Measurements from ENCODE around the gene NUDT5. TPM values are rescaled to one million over a fixed set of nuclear protein-coding genes. Genes with fewer than 3 reads are reported as not detected.

NUDT5 gene
- total RNA-seq, 1 experiment from 2014 or later, result 160 TPM

DNA sequence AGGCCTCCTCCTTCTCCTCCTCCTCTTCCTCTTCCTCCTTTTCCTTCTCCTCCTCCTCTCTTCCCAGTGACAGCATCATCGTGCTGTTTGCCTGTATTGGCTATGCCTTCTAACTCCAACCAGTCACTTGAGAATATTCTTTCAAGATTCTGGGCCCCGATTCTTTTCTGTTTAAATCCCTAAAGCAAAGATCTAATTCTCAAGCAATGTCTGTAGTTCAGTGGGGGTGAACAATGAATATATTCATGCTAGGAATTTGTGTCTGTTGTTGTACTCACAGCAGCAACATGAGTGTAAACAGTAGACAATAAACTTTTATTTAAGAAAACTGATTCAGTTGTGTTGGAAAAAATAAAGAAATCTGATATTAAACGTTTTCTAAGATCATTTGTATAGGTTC is 30.7 kb downstream of the NUDT5 start:
- Mint-ChIP-seq H3K4me3 (ENCODE audit: unreplicated experiment) (no peak overlapping the region), H3K27ac (ENCODE audit: unreplicated experiment) (no peak overlapping the region), H3K36me3 (ENCODE audit: insufficient read depth, unreplicated experiment) (peaks cover 54% of the 10 kb centered on the region), H3K4me1 (ENCODE audit: low read depth, unreplicated experiment) (no peaks in the 10 kb centered on the region), H3K9me3 (ENCODE audit: unreplicated experiment) (no peaks in the 10 kb centered on the region), H3K27me3 (ENCODE audit: insufficient read depth, unreplicated experiment) (no peaks in the 10 kb centered on the region)
- no TSS peak for BruUV-seq (replicated peaks)
- H3K9me3 ChIP-seq, result no peaks in the 10 kb centered on the region
- no peak for DNase-seq
- H3K36me3 ChIP-seq (ENCODE audit: control insufficient read depth, insufficient read depth, low read length), result peaks cover 2% of the 10 kb centered on the region; the same call in 1 of the 2 replicates
- intact Hi-C loops (cut with micrococcal nuclease; ENCODE audit: unreplicated experiment), result no loop called here
- H3K27me3 ChIP-seq (replicated peaks; ENCODE audit: control insufficient read depth, insufficient read depth, low read length), result no peaks in the 10 kb centered on the region
- POLR2A ChIA-PET, result no interaction called here
- H3K4me3 ChIP-seq (ENCODE audit: low read depth, low read length), result no peak overlapping the region
- H3K4me1 ChIP-seq, result no peaks in the 10 kb centered on the region
- TF ChIP-seq, protein P1, sequence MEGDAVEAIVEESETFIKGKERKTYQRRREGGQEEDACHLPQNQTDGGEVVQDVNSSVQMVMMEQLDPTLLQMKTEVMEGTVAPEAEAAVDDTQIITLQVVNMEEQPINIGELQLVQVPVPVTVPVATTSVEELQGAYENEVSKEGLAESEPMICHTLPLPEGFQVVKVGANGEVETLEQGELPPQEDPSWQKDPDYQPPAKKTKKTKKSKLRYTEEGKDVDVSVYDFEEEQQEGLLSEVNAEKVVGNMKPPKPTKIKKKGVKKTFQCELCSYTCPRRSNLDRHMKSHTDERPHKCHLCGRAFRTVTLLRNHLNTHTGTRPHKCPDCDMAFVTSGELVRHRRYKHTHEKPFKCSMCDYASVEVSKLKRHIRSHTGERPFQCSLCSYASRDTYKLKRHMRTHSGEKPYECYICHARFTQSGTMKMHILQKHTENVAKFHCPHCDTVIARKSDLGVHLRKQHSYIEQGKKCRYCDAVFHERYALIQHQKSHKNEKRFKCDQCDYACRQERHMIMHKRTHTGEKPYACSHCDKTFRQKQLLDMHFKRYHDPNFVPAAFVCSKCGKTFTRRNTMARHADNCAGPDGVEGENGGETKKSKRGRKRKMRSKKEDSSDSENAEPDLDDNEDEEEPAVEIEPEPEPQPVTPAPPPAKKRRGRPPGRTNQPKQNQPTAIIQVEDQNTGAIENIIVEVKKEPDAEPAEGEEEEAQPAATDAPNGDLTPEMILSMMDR (IDR thresholded peaks at IDR 0.05; ENCODE audit: insufficient read depth in 1 of 2, low read depth in 1 of 2, low read length in 1 of 2, severe bottlenecking in 1 of 2, unreplicated experiment in 1 of 2), result no peak
- CTCF ChIA-PET, result no interaction called here

DNA sequence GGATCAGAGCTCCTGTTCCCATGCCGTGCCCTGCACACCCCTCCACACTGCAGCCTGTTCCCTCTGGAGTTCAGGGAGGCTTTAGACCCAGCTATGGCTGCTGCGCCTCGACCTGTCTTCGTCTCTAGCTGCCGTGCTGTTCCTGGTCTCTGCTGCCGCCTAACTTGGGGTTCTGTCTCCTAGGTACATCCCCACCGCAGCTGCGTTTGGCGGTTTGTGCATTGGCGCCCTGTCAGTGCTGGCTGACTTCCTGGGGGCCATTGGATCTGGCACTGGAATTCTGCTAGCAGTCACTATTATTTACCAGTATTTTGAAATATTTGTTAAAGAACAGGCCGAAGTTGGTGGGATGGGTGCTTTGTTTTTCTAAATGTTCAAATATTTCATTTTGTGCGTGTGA is 31.6 kb downstream of the NUDT5 start:
- ChIA-PET POLR2A (no interaction called here), CTCF (no interaction called here)
- Mint-ChIP-seq H3K27me3 (ENCODE audit: insufficient read depth, unreplicated experiment) (no peaks in the 10 kb centered on the region), H3K4me1 (ENCODE audit: low read depth, unreplicated experiment) (no peaks in the 10 kb centered on the region), H3K9me3 (ENCODE audit: unreplicated experiment) (no peaks in the 10 kb centered on the region), H3K36me3 (ENCODE audit: insufficient read depth, unreplicated experiment) (peaks cover 47% of the 10 kb centered on the region), H3K4me3 (ENCODE audit: unreplicated experiment) (no peak overlapping the region), H3K27ac (ENCODE audit: unreplicated experiment) (no peak overlapping the region)
- Histone ChIP-seq H3K27me3 (replicated peaks; ENCODE audit: control insufficient read depth, insufficient read depth, low read length) (no peaks in the 10 kb centered on the region), H3K4me1 (no peaks in the 10 kb centered on the region), H3K36me3 (ENCODE audit: control insufficient read depth, insufficient read depth, low read length) (peaks cover 2% of the 10 kb centered on the region; the same call in 1 of the 2 replicates), H3K4me3 (ENCODE audit: low read depth, low read length) (no peak overlapping the region), H3K9me3 (no peaks in the 10 kb centered on the region)
- TF ChIP-seq, protein P1 (IDR thresholded peaks at IDR 0.05; ENCODE audit: insufficient read depth in 1 of 2, low read depth in 1 of 2, low read length in 1 of 2, severe bottlenecking in 1 of 2, unreplicated experiment in 1 of 2), result no peak
- BruUV-seq (replicated peaks), result no TSS peak
- DNase-seq, result no peak
- intact Hi-C loops (cut with micrococcal nuclease; ENCODE audit: unreplicated experiment), result no loop called here

DNA sequence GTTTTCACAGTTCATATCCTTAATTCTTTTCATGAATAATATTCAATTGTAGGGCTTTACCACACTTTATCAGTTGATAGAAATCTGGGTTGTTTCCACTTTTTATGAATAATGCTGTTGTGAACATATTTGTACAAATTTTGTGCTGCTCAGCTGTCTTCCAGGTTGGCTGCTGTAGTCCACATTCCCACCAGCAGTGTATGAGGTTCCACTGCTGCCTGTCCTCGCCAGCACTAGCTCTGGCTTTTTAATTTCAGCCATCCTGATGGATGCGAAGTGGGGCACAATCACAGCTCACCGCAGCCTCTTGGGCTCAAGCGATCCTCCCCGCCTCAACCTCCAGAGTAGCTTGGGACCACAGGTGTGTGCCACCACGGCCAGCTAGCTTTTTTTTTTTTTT is 32.8 kb downstream of the NUDT5 start:
- Mint-ChIP-seq H3K36me3 (ENCODE audit: insufficient read depth, unreplicated experiment) (peaks cover 51% of the 10 kb centered on the region), H3K27me3 (ENCODE audit: insufficient read depth, unreplicated experiment) (no peaks in the 10 kb centered on the region), H3K4me3 (ENCODE audit: unreplicated experiment) (no peak overlapping the region), H3K27ac (ENCODE audit: unreplicated experiment) (no peak overlapping the region), H3K9me3 (ENCODE audit: unreplicated experiment) (no peaks in the 10 kb centered on the region), H3K4me1 (ENCODE audit: low read depth, unreplicated experiment) (peaks cover 1% of the 10 kb centered on the region)
- TF ChIP-seq, protein P1 (IDR thresholded peaks at IDR 0.05; ENCODE audit: insufficient read depth in 1 of 2, low read depth in 1 of 2, low read length in 1 of 2, severe bottlenecking in 1 of 2, unreplicated experiment in 1 of 2), result no peak
- Histone ChIP-seq H3K4me1 (no peaks in the 10 kb centered on the region), H3K36me3 (ENCODE audit: control insufficient read depth, insufficient read depth, low read length) (peaks cover 2% of the 10 kb centered on the region; the same call in 1 of the 2 replicates), H3K4me3 (ENCODE audit: low read depth, low read length) (no peak overlapping the region), H3K9me3 (no peaks in the 10 kb centered on the region), H3K27me3 (replicated peaks; ENCODE audit: control insufficient read depth, insufficient read depth, low read length) (no peaks in the 10 kb centered on the region)
- DNase-seq, result no peak
- CTCF ChIA-PET, result interaction anchor here (1.1 kb wide), 1 partner anchor 33 kb away, joined by 3 read pairs; no protein-coding TSS in a partner anchor
- intact Hi-C loops (cut with micrococcal nuclease; ENCODE audit: unreplicated experiment), result no loop called here
- POLR2A ChIA-PET, result interaction anchor here (0.6 kb wide), 3 partner anchors 130 to 845 kb away, joined by 3 to 7 read pairs (median 4); no protein-coding TSS in a partner anchor
- no TSS peak for BruUV-seq (replicated peaks)

All from Caco-2 (cell line).